ENCODE results near the gene PRPH.

The PRPH gene

DNA sequence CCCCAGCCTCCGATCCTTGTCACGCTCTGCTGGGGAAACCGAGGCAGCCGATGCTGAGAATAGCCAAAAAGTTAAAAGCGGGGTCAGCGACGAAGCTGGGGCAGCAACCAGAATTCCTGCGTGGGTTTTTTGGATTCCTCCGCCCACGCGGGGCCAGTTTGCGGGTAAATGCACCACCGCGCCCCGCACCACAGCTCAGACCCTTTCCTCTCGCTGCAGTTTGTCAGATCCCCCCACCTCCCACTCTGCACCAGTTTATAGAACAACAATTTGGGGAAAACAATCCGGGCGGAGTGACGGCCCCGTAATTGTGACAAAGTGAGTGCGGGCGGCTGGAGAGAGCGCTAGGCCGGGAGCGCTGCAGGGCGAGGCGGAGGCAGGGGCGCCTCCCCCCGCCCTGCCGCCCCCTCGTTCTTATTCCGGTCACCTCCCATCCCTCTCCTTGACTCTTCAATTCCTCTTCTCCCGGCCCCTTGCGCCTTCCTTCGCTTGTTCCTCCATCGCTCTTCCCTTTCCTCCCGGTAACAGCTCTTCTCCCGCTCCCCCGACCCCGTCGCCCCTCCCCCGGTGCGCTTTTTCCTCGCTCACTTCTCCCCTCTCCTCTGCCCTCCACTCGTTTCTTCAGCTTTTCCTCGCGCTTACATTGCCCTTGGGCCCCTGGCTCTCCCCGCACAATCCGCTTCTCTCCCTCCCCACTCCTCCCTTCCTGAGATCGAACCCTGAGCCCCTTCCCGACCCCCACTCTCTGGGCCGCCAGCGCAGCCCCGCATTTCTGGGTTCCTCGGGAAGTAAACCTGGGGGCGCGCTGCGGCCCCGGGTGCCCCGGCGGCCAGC is 51.1 kb downstream of the PRPH start:
- no peak for DNase-seq (ENCODE audit: low read depth, low spot score)

DNA sequence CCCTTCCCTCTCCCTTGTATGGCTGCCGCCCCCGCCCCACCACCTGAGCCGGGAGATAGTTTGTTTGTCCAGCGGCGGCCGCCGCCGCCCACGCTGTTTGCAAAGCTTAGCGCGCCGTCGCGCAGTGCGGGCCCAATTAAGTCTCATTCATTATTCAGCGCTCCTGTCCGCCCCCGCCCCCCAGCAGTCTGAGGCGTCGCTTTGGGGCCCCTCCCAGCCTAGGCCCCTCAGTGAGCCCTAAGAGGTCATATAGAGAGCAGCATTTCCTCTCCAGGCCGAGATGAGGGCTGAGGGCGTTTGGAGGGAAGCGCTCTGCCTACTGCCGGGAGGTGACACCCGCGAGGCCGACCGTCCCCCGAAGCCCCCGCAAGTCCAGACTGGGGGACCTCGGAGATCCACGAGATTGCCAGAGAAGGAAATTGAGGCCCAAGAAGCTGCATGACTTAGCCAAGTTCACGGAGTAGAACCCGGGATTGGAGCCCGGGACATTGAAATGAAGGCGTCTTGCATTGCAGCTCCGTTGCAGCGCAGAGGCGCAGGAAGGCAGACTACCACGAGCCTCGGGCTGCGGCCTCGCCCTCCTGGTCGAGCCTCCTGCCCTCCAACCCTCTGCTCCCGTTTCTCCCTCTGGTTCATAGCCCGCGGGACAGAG is 51.8 kb downstream of the PRPH start, which contains the start of gene DNAJC22:
DNAJC22 (plus strand) TSS at position 230 of the 652 bp plus-strand sequence. CDS start 1,985 bp downstream, outside the sequence.
- no peak for DNase-seq (ENCODE audit: low read depth, low spot score)

DNA sequence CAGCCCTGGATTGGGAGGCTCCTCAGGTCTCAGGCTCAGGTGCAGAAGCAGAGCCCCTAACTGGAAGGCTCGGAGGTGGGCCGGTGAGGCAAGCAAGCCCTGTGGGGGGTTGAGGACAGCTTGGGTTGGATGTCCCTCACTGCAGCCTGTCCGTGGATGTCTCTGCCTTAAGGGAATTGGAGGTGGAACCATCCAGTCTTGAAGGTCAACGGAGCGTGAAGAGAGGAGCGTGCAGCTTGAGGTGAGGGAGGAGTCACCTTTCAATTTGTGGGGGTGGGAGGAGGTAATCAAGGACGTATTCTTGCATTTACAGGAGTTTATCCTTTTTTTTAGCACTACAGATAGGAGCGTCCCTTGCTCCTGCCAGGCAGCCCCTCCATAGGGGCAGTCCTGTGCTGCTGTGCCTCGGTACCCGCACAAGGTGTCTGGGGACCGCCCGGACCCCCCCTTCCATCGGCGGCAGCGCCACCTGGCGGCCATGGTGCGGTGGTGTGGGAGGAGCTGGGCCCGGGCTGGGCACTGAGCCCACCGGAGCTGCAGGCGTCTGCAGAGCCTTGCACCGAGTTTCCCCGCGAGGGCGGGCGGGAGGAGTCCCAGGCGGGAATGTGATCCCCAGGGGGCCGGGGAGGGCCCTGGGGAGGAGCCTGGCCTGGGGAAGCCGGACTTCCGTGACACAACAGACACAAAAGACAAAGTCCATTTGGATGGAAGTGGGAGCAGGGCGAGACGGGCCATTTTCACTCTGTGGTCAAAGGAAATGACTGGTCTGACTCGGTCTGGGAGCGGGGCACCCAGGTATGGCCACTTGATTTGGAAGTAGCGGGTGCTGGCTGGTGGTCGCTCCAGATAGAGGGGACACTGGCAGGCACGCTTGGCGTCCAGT is 52.6 kb downstream of the PRPH start:
- DNase-seq (ENCODE audit: low read depth, low spot score), result no peak

Measured in smooth muscle cell of the brain vasculature (primary cell).